GM20431 (cell line): ENCODE measurements around the gene UNC13C.
"Not testable (repeated sequence)": the region's sequence is repeated elsewhere in the genome, so short reads cannot be mapped to it uniquely, and the experiment has no call there.

Experiments used
- in situ Hi-C: fragments of 300-500 bp; cut with MseI, MboI; formaldehyde crosslinking; loops from one replicate; pipeline ENCODE4 v1.15.0; 2020; ENCODE audit warnings: low sequenced_read_pairs; ENCODE audit not compliant: unreplicated experiment

The UNC13C gene

DNA sequence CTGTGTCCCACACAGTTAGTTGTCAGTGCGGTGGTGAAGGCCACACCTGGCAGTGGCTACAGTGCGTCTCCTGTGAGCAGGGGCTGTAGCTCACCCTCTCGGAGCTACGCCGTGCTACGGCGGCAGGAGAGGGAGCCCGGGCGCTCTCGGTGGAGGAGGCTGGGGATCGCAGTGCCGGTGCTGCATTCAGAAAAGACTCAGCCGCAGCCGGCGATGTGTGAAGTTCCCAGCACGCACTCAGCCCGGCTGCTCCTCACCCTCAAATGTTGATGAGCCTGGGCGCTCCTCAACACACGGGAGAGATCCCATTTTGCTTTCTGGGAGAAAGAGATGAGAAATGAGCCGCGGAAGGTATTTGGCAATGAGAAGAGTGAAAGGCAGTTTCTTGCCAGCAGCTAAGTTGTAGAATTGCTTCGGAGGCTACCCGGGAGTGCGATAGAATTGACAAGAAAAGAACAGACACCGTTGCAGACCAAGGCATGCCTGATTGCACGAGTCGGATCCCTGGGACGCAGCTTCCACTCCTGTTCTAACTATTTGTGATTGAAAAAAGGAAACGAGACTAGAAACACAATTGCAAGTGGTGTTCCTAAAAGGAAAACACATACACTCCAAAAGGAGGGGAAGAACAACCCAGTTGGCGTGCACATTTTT lies at the start of gene UNC13C:
Gene UNC13C, plus strand, starts transcription at position 189 of the 654 bp plus-strand sequence. CDS start 34,463 bp downstream, outside the sequence.
- in situ Hi-C loops, result no loop called here

DNA sequence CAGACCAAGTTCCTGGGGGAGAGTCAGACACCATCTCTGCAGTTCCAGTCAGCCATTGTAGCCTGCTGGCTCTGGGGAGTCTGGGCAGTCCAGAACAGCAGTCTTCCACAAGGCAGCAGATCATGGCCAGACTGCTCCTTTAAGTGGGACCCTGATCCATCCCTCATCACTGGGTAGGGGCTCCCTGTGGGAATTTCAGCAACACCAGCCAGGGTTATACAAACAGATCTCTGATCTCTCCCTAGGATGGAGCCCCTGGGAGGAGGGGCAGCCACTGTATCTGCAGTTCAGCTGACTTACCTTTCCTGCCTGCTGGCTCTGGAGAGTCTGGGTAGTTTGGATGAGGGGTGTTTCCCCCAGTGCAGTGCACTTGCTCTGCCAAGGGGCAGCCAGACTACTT lies 42.1 kb upstream of the UNC13C start:
- in situ Hi-C loops, result no loop called here

DNA sequence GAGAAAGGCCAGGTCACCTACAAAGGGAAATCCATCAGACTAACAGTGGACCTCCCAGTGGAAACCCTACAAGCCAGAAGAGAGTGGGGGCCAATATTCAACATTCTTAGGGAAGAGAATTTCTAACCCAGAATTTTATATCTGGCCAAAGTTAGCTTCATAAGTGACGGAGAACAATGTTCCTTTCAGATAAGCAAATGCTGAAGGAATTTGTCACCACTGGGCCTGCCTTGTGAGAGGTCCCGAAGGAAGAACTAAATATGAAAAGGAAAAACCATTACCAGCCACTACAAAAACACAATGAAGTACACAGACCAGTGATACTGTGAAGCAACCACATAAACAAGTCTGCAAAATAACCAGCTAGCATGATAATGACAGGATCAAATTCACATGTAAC lies 40.6 kb upstream of the UNC13C start:
- in situ Hi-C loops, result not testable (repeated sequence)

DNA sequence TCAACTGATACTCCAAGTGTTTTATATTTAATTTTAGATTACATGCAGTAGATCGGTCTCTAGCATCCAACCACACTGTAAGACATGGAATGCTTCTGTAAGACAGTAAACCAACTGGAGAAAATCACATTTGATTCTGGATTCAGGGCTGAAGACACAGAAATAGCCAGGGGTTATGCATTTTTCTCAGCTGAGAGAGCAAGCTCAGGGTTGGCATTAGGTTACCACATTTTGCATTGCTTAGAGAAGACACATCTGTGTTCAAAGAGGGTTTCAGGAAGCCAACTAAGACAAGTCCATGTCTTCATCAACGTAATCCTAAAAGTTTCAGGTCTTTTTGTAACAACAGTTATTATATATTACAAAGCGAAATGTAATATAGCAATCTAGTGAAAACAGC lies 27.7 kb upstream of the UNC13C start:
- in situ Hi-C loops, result loop anchor here (25.0 kb wide), 1 partner anchor 1162 kb away; no protein-coding TSS in a partner anchor

DNA sequence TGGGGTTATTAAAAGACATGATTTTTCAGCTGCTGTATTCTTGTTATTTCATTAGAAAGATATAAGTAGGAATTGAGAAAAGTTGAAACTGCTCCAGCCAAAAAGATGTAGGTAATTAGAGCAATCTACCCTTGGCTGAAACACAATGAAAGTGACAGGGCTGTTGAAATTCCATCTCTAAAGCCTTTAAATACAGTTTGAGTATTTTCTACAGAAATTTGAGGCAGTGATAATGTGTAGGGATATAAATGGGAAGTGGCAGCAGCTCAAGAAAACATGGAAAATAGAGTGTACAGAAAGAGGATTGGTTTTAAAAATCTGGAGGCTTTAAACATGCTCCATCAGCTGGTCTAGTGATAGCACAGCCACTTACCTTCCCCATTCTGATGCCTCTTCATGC lies 22.8 kb upstream of the UNC13C start:
- in situ Hi-C loops, result loop anchor here (25.0 kb wide), 1 partner anchor 1157 kb away; no protein-coding TSS in a partner anchor

DNA sequence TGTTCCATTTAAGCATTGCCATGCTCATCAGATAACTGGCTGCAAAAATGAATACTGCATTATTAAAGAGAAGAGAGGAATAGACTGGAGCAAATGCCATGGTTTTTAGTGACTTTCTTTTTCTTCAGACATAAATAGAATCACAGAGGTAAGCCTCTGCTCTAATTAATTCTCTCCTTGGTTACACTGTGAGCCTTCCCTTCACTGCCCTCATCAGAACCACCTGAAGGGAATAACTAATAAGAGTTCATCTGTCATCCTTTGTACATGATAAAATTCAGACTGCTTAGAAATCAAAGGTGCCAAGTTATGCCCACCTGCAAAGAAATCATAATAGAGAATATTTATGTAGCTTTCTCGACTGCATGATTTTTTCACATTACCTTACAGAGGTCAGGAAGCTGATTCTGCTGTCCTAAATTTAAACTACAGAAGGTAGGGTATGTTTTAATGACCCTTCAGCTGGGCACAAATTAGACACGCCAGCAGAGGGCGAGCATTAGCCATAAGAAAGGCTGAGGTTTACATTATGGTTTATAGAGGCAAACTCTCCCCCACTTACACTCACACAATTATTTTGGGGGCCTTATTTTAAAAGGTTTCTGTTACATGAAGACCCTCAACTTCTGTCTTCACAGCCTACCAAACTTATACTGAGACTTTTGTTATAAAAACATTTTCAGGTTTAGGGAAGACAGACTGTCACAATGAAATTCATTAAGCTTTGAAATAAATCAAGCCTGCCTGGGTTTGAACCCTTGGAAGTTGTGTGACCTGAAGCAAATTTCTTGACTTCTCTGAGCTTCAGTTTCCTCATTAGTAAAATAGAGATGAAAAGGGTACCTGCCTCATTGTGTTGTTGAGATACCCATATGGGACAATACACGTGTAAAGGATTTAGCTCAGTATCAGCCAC lies 15.3 kb upstream of the UNC13C start:
- in situ Hi-C loops, result loop anchor here (25.0 kb wide), 1 partner anchor 1149 kb away; no protein-coding TSS in a partner anchor

DNA sequence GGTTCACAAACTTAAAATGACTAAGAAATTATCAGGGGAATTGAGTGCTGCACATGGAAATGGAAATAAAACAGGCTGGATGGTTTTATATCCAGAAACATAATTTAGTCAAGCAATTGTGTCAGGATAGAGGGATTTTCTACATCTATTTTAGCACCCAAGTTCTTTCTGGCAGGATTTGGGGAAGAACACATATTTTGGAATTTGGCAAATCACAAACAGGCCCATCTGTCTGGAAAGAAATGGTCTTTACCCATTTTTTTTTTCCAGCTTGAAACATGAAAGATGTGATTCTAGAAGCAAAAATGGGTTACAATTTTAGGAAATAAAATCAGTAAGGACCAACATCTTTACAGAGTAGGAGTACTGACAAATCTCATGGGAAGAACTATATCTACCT lies 14.4 kb upstream of the UNC13C start:
- in situ Hi-C loops, result loop anchor here (25.0 kb wide), 1 partner anchor 1148 kb away; no protein-coding TSS in a partner anchor

DNA sequence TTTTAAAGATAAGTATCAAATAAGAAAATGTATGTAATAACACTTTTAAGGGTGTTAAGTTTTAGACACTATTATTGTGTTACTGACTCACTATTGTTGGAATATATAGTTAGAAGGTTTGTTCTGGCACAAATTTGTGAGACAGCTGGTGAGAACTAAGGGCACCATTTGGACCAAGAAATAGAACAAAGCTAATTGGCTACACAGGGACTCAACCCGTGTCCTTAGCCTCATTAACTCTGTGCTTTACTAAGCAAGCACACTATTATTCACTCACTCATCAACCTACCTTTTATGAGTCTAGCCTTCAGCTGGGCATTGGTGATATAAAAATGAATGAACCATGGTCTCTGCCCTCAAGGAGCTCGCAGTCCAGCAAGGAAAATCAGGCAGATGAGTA lies 4.1 kb upstream of the UNC13C start:
- in situ Hi-C loops, result loop anchor here (25.0 kb wide), 1 partner anchor 1138 kb away; no protein-coding TSS in a partner anchor

DNA sequence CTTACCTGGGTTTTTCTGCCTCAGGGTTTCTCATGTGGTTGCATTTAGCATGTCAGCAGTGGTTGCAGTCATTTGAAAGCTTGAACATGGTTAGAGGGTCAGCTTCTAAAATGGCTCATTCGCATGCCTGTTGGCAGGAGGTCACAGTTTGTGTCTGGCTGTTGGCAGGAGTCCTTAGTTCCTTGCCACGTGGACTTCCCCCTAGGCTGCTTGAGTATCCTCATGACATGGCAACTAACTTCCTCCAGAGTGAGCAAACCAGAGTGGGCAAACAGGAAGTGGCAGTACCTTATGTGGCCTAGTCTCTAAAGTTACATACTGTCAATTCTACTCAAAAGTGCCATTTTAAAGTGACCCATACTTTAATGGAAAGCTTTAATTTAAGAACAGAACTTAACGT lies 3.4 kb upstream of the UNC13C start:
- in situ Hi-C loops, result loop anchor here (25.0 kb wide), 1 partner anchor 1137 kb away; no protein-coding TSS in a partner anchor

DNA sequence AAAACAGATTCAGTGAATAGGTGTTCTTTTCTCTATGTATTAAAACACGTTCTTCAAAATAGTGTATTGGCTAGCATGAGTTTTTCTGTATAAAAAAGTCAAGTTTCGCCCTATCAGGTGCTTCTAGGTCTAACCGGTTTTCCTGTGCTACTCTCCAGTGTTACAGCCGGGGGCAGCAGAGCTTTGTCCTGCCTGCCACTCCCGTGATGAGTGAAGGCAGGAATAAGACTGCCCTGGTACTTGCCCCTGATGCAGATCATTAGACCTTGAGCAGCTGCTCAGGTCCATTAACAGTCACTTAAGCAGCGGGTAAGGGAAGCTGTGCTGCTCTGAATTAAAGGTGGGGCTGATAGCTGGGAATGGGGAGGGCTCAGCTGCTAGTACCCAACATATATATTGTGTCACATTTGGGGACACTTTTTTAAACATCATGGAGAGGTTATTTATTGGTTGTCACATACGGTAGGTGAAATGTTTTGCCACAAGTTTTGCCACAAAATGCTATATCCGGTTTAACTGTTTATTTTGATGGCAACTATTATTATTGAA lies 1.3 kb upstream of the UNC13C start:
- in situ Hi-C loops, result no loop called here

DNA sequence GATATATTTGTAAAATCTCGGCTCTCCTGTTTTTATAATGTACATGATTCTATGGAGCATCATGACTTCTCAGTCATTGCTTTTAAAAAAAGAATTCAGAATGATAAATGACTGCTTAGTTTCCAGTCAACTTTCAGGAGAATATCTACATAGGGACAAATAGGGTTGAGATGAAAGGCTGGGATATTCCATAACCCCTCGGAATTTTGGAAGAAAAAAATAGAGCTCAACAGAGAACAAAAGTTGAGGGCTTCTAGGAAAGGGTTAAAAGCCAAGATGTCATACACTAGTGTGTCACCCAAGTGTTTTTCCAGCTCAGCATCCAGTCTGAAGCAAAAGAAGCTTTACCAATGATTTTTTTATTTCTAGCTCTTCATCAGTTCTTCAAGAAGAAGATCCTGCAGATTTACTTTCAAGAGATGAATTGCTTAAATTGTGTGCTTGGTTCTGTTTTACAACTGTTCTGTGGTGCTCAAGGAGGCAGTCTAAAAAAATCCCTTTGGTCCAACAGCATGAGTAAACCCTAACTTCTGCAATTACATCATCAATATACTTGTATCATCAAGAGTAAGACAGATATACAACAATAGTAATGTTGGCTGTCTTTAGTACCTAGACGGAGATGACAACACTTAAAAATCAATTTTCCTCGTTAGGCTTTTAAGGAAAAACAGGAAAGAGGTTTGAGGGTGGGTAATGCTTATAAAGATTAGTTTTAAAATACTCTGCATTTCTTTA lies 979 bp downstream of the UNC13C start:
- in situ Hi-C loops, result no loop called here

DNA sequence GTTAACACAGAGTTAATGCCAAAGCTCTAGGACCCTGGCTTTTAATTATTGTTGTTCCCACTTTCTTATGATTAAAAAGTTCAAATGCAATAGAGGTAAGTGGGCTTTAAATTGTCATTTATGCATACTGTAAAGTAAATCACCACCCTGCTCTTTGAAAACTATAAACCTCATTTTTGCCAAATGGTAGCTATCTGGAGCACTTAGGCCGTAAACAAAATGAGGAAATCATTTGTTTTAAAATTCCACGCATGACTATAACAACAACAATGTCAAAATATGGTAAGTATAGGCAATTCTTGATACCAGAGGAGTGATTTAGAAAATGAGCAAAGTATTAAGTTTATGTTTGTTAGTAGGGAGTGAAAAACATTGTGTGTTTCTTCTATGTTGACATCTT lies 1.8 kb downstream of the UNC13C start:
- in situ Hi-C loops, result no loop called here

DNA sequence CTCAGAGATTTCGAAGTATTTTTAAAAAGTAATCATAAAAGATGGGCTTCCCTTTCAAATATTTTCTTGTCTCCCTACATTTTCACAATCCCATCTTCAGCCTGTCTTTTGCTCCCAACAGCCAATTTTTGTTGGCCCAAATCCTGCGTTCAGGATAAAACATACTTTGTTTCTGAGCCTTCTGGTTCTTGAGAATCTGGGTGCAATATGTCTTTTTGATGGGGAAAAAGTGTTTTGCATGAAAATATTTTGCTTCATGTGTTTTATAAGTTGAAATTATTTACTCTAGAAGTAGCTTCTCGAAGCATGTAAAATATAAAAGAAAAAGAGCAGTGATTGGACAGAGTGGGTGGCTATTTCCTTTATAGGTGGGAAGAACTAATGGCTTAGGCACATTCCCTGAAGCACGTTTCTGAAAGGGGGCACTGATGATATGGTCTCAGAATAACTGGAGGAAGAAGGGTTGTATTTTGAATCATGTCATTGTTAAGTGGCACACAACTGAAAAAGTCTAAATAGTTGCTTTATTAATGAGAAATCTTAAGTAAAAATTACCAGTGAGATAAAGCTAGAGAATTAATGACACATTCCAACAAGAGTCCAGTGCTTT lies 3.9 kb downstream of the UNC13C start:
- in situ Hi-C loops, result no loop called here

DNA sequence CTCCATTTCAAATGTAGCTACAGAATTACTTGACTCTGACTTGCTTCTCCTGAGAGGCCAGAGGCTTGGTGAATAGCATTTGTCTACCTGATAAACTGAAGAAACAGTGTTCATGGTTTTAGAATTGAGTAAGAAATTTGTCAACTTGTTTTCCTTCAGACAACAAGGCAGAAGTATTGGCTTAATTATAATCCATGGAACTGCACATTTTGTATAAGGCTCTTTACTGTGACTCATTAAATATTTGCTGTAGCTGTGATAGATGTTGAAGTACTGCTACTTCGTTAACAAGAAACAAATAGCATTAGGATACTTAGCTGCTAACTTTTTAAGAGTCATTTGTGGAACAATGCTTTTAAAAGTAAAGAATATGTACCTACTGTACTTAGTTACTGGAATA lies 4.6 kb downstream of the UNC13C start:
- in situ Hi-C loops, result no loop called here

DNA sequence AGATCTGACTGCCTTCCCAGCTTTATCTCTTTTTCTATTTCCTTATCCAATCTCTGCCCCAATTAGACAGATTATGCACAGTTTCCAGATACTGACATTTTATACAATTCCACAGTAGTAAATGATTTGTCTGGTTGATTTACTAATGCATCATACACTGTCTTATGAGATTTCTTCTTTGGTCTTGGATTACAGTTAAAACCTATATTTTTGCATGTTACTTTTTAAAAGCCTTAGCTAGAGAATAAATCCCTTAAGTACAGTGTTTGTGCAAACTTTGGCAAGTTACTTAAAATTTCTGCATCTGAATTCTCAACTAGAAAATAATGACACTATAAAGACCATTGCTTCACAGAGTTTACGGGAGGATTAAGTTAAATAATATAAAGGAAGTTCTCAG lies 6.0 kb downstream of the UNC13C start:
- in situ Hi-C loops, result no loop called here

DNA sequence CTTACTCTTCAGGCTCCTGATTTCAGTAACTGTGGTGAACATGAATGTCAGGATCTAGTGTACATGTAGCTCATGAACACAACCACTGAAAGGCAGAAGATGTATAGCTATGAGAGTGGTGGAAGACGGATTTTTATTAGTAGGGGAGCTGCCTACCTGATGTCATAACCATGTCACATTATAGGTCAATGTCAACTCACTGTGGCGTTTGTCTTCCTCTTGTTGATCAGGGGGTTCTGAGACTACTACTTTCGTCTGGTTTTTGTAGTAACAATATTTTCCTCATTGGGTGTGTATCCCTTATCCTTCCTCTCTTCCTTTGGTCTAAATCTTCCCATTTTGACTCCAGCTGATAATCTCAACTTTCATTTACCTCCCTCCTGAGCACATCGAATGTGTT lies 7.3 kb downstream of the UNC13C start:
- in situ Hi-C loops, result no loop called here

DNA sequence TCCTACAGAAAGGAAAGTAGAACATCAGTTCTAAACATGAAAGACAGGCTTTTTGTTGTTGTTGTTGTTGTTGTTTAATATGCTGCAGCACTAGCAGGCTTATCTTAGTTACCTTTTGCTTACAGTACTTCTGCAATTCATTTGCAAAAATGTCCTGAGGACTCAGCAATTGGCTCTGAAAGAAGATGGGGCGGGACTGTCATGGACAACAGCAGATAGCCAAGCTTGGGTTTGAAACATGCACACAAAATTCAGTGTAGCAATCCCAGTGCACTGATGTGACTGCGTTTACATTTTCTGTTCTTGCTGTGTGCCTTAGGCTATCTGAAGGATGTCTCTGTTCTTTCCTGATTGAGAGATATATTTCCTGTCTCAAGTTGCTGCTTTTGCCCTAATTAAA lies 9.2 kb downstream of the UNC13C start:
- in situ Hi-C loops, result no loop called here

DNA sequence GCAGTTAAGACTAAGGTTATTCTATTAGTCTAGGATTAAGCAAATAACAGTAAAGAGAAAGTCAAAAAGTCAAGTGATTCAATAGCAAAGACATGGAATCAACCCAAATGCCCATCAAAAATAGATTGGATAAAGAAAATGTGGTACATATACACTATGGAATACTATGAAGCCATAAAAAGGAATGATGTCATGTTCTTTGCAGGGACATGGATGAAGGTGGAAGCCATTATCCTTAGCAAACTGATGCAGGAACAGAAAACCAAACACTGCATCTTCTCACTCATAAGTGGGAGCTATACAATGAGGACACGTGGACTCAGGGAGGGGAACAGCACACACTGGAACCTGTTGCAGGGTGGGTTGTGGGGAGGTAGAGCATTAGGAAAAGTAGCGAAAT lies 29.0 kb downstream of the UNC13C start:
- in situ Hi-C loops, result no loop called here

DNA sequence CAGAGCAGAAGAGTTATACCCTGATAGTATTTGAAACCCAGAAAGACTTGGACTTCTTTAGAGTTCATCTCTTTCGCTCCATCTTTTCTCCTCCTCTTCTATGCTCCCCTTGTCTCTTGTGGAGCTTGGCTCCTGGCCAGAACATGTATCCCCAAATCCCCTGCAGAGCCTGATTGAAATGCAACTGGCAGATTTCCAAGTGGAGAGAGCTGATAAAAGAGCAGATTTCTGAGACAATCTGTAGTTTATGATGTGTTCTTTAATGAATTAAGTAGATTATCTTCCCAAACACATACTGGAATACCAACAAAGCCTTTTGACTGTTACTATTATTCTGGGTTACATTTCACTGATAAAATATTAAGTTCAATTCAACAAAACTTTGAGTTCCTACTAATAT lies 33.4 kb downstream of the UNC13C start:
- in situ Hi-C loops, result no loop called here
